GM23248 (cell line): ENCODE measurements around the gene SYCE3. TPM values are rescaled to one million over a fixed set of nuclear protein-coding genes. Genes with fewer than 3 reads are reported as not detected.

Source experiments
- DNase-seq: peaks from one replicate; pipeline ENCODE4 v3.0.0-alpha.2; 2015
- H2AFZ ChIP-seq: fragments of 200-600 bp; sonication (generic); 2 replicates; pipeline ENCODE4 v1.6.1; 2016; ENCODE audit warnings: antibody characterized with exemption
- H3F3A ChIP-seq: fragments of 200-600 bp; sonication (generic); 2 replicates; pipeline ENCODE4 v1.6.1; 2016; ENCODE audit warnings: mild to moderate bottlenecking, antibody characterized with exemption, mixed run types; ENCODE audit not compliant: insufficient read depth
- H3K27ac ChIP-seq: fragments of 200-600 bp; sonication (generic); 2 replicates; pipeline ENCODE4 v1.5.1; 2016; ENCODE audit warnings: mild to moderate bottlenecking
- H3K27me3 ChIP-seq: fragments of 200-600 bp; sonication (generic); replicated peaks from 2 replicates; pipeline ENCODE4 v1.6.1; 2016; ENCODE audit warnings: mild to moderate bottlenecking; ENCODE audit not compliant: insufficient read depth
- H3K36me3 ChIP-seq: fragments of 200-600 bp; sonication (generic); 2 replicates; pipeline ENCODE4 v1.6.1; 2016; ENCODE audit warnings: low read depth, mild to moderate bottlenecking
- H3K4me1 ChIP-seq: fragments of 200-600 bp; sonication (generic); 2 replicates; pipeline ENCODE4 v1.6.1; 2016; ENCODE audit warnings: mild to moderate bottlenecking; ENCODE audit not compliant: insufficient read depth
- H3K4me2 ChIP-seq: fragments of 200-600 bp; sonication (generic); one replicate; pipeline ENCODE4 v1.6.1; 2016; ENCODE audit warnings: mild to moderate bottlenecking; ENCODE audit not compliant: unreplicated experiment
- H3K4me3 ChIP-seq: fragments of 200-600 bp; sonication (generic); 2 replicates; pipeline ENCODE4 v1.5.1; 2016; ENCODE audit warnings: mild to moderate bottlenecking
- H3K79me2 ChIP-seq: fragments of 200-600 bp; sonication (generic); 2 replicates; pipeline ENCODE4 v1.6.1; 2016; ENCODE audit warnings: mild to moderate bottlenecking; ENCODE audit not compliant: insufficient read depth
- H3K9ac ChIP-seq: fragments of 200-600 bp; sonication (generic); 2 replicates; pipeline ENCODE4 v1.6.1; 2016; ENCODE audit warnings: mild to moderate bottlenecking
- H3K9me2 ChIP-seq: fragments of 200-600 bp; sonication (generic); 2 replicates; pipeline ENCODE4 v1.6.1; 2016; ENCODE audit warnings: mixed run types, mild to moderate bottlenecking, moderate library complexity; ENCODE audit not compliant: insufficient read depth
- H3K9me3 ChIP-seq: fragments of 200-600 bp; sonication (generic); one replicate; pipeline ENCODE4 v1.6.1; 2017; ENCODE audit warnings: low read depth
- H4K20me1 ChIP-seq: fragments of 200-600 bp; sonication (generic); 2 replicates; pipeline ENCODE4 v1.6.0; 2016; ENCODE audit not compliant: insufficient read depth
- EZH2 ChIP-seq: fragments of 200-600 bp; sonication (generic); IDR thresholded peaks from 2 replicates; pipeline ENCODE4 v1.6.1; 2018; ENCODE audit warnings: antibody characterized with exemption, mild to moderate bottlenecking; ENCODE audit not compliant: insufficient read depth, poor library complexity, severe bottlenecking
- EZH2phosphoT487 ChIP-seq: fragments of 200-600 bp; sonication (generic); IDR thresholded peaks from 2 replicates; pipeline ENCODE4 v1.6.1; 2018; ENCODE audit warnings: antibody characterized with exemption, moderate library complexity, mild to moderate bottlenecking, low read depth; ENCODE audit not compliant: insufficient read depth
- WGBS, 2 experiments: methylation state at CpG; one replicate each; pipeline ENCODE4 v1.1.6; 2015 to 2017; ENCODE audit warnings: low lambda C conversion rate in 2 of 2, low coverage in 1 of 2; ENCODE audit errors: missing lambda C conversion rate in 2 of 2; 5-methylcytosine and 5-hydroxymethylcytosine counted together
- in situ Hi-C: fragments of 300-500 bp; cut with MboI; formaldehyde crosslinking; loops from 2 replicates; pipeline ENCODE4 v1.15.0; 2020
- polyA plus RNA-seq: library from polyadenylated mRNA; unstranded; fragments of >200 nt; fragmentation: Nextera tagmentation; extraction: Ambion mirVana; gene quantifications from 2 replicates; pipeline ENCODE4 v1.2.1, GENCODE V29; 2016
- total RNA-seq: library from RNA; depleted of rRNA; stranded (reverse); fragments of >200 nt; shearing (Covaris generic); gene quantifications from 2 replicates; pipeline ENCODE4 v1.2.3, GENCODE V29; 2014

Gene SYCE3
- total and polyA plus RNA-seq, 2 experiments from 2014 or later = 0.80 TPM; not detected in 1

- Histone ChIP-seq H3K27ac (no peak overlapping the region), H3F3A (no peaks in the 10 kb centered on the region), H3K9ac (no peak overlapping the region), H2AFZ (no peak overlapping the region), H3K4me1 (no peaks in the 10 kb centered on the region), H3K9me2 (no peaks in the 10 kb centered on the region), H3K4me2 (no peak overlapping the region), H3K27me3 (peaks cover 9% of the 10 kb centered on the region), H3K79me2 (no peaks in the 10 kb centered on the region), H4K20me1 (no peaks in the 10 kb centered on the region), H3K4me3 (no peak overlapping the region), H3K36me3 (no peaks in the 10 kb centered on the region), H3K9me3 (no peaks in the 10 kb centered on the region)
- WGBS, 2 experiments = 13 to 17% methylated on average over 25 to 35 of the region's 52 CpGs
- in situ Hi-C loops = no loop called here
- no peak for TF ChIP-seq EZH2
- no peak for TF ChIP-seq EZH2phosphoT487
- DNase-seq = no peak
Observed at GRCh38 chr22:50600967-50601668, 38.4 kb upstream of the SYCE3 start.

GRCh38 chr22:50600538-50600937 lies 37.8 kb upstream of the SYCE3 start, which contains the start of gene MAPK8IP2:
Gene MAPK8IP2 (plus strand): TSS chr22:50600793. CDS start chr22:50600819, 26 bp downstream.
- H3K9me2 ChIP-seq = no peaks in the 10 kb centered on the region
- no peaks in the 10 kb centered on the region for H3K79me2 ChIP-seq
- no peaks in the 10 kb centered on the region for H3F3A ChIP-seq
- DNase-seq = no peak
- peaks cover 9% of the 10 kb centered on the region for H3K27me3 ChIP-seq
- H3K9me3 ChIP-seq = no peaks in the 10 kb centered on the region
- no peak for TF ChIP-seq EZH2
- no peak for TF ChIP-seq EZH2phosphoT487
- no peaks in the 10 kb centered on the region for H3K4me1 ChIP-seq
- H4K20me1 ChIP-seq = no peaks in the 10 kb centered on the region
- no peak within 1 kb of the TSS for H3K27ac ChIP-seq
- H2AFZ ChIP-seq = no peak within 1 kb of the TSS
- H3K4me3 ChIP-seq = no peak within 1 kb of the TSS
- no peak within 1 kb of the TSS for H3K4me2 ChIP-seq
- in situ Hi-C loops = no loop called here
- H3K9ac ChIP-seq = no peak within 1 kb of the TSS
- WGBS, 2 experiments = 0 to 3% methylated on average over 5 to 45 of the region's 61 CpGs
- no peaks in the 10 kb centered on the region for H3K36me3 ChIP-seq

GRCh38 chr22:50599816-50600455 lies 37.2 kb upstream of the SYCE3 start:
- no peak overlapping the region for H2AFZ ChIP-seq
- H3K4me3 ChIP-seq = no peak overlapping the region
- WGBS, 2 experiments = 12 to 20% methylated on average over 31 to 52 of the region's 52 CpGs
- no peaks in the 10 kb centered on the region for H3F3A ChIP-seq
- peak; percentile 64 for DNase-seq
- no peak overlapping the region for H3K9ac ChIP-seq
- no peaks in the 10 kb centered on the region for H3K9me2 ChIP-seq
- TF ChIP-seq EZH2 (no peak), EZH2phosphoT487 (no peak)
- H3K4me1 ChIP-seq = no peaks in the 10 kb centered on the region
- no peak overlapping the region for H3K4me2 ChIP-seq
- no peaks in the 10 kb centered on the region for H4K20me1 ChIP-seq
- H3K79me2 ChIP-seq = no peaks in the 10 kb centered on the region
- H3K36me3 ChIP-seq = no peaks in the 10 kb centered on the region
- in situ Hi-C loops = no loop called here
- no peaks in the 10 kb centered on the region for H3K9me3 ChIP-seq
- H3K27me3 ChIP-seq = peaks cover 9% of the 10 kb centered on the region
- no peak overlapping the region for H3K27ac ChIP-seq

GRCh38 chr22:50597097-50597496 lies 34.4 kb upstream of the SYCE3 start:
- no peak overlapping the region for H3K27ac ChIP-seq
- no peak overlapping the region for H3K9ac ChIP-seq
- H4K20me1 ChIP-seq = no peaks in the 10 kb centered on the region
- H3F3A ChIP-seq = no peaks in the 10 kb centered on the region
- H3K9me3 ChIP-seq = no peaks in the 10 kb centered on the region
- no peak for TF ChIP-seq EZH2phosphoT487
- TF ChIP-seq EZH2 = no peak
- no peaks in the 10 kb centered on the region for H3K9me2 ChIP-seq
- no peak overlapping the region for H3K4me2 ChIP-seq
- no peak overlapping the region for H2AFZ ChIP-seq
- DNase-seq = no peak
- 64 to 85% methylated on average over 5 of the region's 5 CpGs for WGBS, 2 experiments
- in situ Hi-C loops = no loop called here
- no peaks in the 10 kb centered on the region for H3K79me2 ChIP-seq
- H3K4me3 ChIP-seq = no peak overlapping the region
- H3K36me3 ChIP-seq = no peaks in the 10 kb centered on the region
- H3K27me3 ChIP-seq = peaks cover 7% of the 10 kb centered on the region
- no peaks in the 10 kb centered on the region for H3K4me1 ChIP-seq
